CD4-positive, alpha-beta T cell treated with Interleukin-15 for 1 hour (primary cell): Measurements from ENCODE around the gene NLE1.
"Not testable (repeated sequence)": the region's sequence is repeated elsewhere in the genome, so short reads cannot be mapped to it uniquely, and the experiment has no call there.

Experiments used
- DNase-seq: peaks from one replicate; pipeline ENCODE4 v3.0.0-alpha.2; 2020

NLE1 gene

DNA sequence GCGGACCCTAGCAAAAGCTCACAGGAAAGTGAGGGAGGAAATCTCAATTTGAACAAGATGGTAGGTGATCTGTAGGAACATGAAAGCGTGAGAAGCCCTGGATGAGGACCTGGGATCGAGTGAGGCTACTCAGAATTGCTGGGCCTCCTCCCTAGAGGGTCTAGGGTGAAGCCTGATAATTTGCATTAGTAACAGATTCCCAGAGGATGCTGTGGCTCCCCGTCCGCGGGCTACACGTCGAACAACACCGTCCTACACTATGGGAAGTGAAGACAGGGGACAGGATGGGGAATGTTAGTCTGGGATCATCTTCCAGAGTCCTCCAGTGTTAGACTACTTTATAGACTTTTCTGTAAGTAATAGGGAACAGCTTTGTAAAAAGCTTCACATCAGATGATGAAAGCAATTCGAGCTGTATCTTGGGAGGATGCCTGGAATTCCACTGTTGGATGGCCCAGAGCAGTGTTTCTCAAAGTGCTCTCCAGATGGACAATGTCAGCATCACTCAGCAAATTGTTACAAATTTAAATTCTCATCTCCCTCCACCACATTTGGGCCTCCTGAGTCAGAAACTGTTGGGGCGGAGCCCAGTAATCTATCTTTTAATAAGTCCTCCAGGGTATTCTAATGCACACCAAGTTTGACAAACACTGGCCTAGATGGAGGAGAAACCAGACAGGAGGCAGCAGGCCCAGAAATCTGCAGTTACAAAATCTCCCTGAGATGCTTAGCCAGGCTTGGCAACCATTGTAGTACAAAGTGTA is 14.2 kb downstream of the NLE1 start:
- no peak for DNase-seq

DNA sequence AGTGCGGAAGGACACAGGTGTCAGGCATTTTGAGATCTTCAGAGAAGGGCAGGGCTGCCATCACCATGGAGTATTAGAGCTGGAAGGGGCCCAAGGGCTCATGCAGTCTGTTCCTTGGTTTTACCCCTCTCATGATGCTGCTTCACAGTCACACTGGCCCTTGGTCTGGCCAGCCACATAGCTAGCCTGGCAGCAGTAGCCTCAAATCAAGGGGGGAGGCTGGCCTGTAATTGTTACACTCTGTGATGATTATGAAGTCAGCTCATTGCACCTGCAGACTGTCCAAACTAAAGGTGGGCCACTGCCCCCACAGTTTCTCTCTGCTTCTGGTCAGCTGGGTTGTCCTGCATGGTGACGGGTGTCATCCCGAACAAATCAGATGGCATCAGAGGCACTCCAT is 20.8 kb downstream of the NLE1 start, which contains the start of gene FNDC8:
Gene FNDC8, plus strand, starts transcription at position 301 of the 400 bp plus-strand sequence. Its CDS starts 79 bp downstream, at position 380.
- no peak for DNase-seq

DNA sequence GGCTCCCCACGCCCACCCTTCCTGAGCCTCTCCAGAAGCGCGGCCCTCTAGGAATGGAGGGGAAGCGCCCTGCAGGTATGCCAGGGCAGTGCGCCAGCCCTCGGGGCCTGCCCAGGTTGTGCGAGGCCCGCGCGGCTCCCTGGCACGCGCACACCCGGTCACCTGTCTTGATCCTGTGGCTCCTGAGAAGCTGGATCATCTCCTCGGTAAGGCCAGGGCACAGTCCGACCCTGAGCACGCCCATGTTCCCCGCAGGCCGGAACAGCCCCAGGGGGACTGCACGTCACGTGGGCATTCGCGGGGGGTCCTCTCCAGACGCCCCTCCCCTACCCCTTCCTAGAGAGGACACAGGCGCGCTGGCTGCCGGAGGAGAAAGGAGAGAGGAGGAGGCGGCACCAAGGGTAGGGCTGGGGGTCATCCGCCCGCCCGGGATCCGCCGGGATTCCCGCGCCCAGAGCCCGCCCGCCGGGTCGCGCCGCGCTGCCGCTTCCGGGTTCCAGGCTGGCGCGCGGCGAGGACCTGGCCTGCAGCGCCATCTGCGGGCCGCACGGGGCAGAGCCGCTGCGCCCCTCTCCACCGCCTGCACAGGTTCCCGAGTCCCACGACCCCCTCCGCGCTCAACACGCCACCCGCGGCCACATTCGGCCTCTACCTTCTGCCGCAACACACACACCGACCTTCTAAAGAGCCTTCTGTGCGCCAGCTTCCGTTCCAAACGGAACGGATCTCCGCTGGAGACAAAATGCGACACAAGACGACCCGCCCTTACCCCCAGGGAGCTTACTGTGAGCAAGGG is 22.5 kb downstream of the NLE1 start, which contains the start of gene RAD51D:
Gene RAD51D, minus strand, starts transcription at position 491 of the 796 bp plus-strand sequence. Its CDS starts 247 bp downstream, at position 244.
- peak; percentile 80 for DNase-seq

DNA sequence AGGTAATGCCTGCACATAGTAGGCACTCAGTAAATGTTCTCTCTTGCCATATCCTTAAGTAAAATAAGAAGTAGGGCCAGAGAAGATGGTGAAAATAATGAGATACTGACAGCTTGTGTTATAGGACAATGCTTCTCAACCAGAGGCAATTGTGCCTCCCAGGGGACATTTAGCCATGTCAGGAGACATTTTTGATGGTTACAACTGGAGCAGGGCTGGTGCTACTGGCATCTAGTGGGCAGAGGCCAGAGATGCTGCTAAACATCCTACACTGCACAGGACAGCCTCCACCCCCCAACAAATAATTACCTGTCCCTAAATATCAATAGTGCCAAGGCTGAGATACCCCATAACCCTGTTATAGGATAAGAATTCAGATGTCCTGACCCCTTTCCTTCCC is 24.1 kb downstream of the NLE1 start:
- DNase-seq: no peak

DNA sequence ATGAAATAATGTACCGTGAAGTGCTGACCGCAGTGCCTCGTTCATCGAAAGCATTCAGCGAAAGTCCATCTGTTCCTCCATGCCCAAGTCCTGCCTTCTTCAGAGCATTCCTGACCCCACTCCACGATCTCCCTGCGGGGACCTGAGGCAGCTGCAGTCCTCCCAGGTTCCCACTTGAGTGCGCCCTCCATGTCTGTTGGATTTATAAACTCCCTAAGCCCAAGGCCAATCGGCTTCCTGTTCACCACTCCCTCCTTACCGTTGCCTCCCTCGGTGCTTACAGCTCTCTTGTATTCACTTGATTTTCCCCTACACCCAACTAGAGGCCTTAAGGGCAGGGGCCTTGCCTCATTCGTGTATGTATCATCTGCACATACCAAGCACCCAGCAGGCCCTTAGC is 25.3 kb downstream of the NLE1 start:
- no peak for DNase-seq

DNA sequence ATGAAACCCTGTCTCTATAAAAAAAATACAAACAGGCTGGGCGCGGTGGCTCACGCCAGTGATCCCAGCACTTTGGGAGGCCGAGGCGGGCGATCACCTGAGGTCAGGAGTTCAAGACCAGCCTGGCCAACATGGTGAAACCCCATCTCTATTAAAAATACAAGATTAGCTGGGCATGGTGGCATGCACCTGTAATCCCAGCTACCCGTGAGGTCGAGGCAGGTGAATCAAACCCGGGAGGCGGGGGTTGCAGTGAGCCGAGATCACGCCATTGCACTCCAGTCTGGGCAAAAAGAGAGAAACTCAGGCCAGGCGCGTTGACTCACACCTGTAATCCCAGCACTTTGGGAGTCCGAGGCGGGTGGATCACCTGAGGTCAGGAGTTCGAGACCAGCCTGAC is 31.3 kb downstream of the NLE1 start:
- not testable (repeated sequence) for DNase-seq

DNA sequence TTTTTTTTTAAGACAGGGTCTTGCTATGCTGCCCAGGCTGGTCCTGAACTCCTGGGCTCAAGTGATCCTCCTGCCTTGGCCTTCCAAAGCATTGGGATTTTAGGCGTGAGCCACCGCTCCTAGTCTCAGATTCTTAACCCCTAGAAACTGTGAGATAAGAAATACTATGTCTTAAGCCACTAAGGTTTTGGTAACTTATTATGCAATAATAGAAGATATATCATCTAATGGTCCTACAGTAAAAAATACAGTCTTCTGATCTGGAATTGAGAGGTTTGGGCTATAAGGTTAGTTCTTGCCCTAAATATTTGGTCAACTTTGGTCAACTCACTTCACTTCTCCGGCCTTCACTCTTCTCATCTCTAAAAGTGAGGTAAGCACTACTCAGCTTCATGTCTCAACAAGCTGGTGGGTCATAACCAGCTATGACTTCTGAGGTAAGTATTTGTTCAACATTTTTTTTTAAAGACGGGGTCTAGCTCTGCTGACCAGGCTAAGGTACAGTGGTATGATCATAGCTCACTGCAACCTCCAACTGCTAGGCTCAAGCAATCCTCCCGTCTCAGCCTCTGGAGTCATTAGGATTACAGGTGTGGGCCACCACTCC is 37.2 kb downstream of the NLE1 start:
- DNase-seq: no peak

DNA sequence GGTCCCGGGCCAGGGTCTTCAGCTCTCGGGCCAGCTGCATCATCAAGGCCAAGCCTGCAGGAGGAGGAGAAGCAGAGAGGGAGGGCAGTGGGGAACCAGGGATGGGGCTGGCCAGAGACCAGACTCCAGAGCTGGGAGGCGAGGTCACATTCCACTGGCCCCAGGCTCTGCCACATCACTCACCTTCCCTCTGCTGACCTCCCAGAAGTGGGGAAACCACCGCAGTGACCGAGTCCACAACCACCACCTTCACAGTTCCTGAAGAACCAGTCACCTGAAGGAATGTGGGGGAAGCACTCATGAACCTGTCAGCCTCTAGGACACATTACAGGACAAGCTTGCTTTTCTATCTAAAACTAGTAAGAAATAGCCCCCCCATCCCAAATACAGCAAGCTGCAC is 38.8 kb downstream of the NLE1 start:
- DNase-seq: no peak

DNA sequence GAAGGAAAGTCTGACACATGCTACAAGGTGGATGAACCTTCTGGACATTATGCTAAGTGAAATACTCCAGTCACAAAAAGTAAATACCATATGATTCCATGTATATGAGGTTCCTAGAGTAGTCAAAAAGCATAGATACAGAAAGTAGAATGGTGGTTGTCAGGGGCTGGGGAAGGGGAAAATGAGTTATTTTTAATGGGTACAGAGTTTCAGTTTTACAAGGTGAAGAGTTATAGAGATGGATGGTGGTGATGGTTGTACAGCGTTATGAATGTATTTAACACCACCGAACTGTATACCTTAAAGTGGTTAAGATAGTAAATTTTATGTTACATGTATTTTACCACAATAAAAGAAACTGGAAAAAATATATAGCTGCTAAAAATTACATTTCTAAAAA is 40.4 kb downstream of the NLE1 start:
- no peak for DNase-seq

DNA sequence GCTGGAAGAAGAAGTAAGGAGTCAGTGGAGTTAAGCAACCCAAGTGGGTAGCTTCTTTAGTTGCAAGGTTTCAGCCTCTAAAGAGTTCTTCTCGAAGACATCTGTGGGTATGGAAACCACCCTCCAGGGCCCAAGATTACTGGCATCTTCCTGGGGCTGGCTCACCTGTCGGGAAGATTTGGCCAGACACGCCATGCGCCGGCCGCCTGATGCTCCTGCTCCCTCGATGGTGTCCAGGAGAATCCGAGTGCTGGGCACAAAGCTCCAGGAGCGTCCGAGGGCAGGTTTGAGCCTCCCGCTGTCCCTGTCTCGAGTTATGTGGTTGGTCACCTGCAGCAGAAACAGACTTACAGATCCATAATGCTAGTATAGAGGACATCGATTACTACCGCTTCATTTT is 41.1 kb downstream of the NLE1 start:
- DNase-seq: no peak

DNA sequence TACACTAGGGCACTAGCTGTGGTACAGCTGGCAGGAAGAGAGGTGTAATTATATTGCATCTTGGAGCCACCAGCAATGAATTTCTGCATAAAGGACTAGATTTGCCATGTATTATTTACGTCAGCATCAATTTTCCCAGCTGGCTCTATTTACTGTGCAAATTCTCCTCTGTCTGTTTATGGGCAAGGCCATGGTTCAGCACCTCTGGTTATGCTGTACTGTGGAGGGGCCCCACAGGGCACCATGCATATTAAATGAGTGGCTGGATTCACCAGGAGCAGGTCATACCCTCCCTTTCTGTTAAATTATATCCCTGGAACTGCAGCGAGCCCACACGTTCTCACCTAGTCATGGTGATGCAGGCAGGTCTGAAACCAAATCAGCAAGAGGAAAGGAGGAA is 42.2 kb downstream of the NLE1 start:
- no peak for DNase-seq

DNA sequence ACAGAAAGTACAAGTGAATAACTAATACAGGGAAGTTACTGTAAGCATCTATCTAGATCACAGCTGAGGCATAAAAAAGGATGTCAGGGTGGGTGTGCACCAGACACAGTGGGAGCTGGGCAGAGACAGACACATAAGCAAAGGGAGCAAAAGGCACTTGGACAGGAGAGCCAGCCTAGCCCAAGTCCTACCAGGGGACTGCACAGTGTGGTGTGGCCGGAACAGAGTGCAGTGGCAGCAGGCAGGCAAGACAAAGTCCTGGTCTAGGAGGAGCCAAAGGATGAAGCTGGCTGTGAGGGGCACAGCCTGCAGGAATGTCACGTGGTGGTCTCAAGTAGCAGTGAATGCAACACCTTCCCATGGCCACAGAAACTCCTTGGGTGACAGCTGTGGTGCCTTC is 44.3 kb downstream of the NLE1 start:
- no peak for DNase-seq

DNA sequence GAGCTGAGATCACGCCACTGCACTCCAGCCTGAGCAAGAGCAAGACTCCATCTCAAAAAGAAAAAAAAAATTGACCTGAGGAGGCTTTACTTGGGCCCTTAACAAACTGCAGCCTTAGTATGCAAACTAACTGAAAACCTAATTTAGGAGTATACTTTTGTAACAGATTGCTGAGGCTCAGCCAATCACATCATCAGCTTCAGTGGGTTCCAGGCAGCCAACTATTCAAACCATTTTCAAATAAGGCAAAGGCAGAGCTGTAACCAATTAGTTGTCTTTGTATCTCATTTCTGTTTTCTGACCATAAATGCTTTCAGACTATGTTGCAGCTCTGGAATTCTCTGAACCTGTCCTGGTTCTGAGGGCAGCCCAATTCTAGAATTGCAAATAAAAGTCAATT is 46.4 kb downstream of the NLE1 start:
- DNase-seq: no peak

DNA sequence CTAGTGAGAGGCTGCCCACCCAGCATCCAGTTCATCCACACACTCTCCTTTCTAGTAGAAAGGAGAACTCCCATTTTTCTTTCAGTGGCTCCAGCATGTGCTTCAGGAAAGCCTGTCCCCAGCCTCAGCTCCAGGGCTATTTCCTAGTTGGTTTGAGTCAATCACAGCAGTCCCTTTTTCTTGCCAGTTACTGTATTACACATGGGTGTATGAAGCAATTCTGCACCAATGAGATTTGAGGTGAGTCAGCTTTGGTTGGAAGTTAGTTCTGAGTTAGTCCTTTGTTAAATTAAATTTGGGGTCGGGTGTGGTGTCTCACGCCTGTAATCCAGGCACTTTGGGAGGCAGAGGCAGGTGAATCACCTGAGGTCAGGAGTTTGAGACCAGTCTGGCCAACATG is 47.2 kb downstream of the NLE1 start:
- no peak for DNase-seq

DNA sequence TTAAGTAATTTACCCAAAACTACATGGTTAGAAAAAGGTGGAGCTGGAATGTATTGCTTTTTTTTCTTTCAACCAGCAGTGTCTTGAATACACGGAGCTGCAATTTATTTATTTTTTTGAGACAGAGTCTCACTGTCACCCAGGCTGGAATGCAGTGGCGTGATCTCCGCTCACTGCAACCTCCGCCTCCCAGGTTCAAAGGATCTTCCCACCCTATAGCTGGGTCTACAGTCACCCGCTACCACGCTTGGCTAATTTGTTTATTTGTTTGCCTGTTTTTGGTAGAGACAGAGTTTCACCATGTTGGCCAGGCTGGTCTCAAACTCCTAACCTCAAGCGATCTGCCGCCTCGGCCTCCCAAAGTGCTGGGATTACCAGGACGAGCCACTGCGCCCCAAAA is 51.4 kb downstream of the NLE1 start:
- DNase-seq: not testable (repeated sequence)

DNA sequence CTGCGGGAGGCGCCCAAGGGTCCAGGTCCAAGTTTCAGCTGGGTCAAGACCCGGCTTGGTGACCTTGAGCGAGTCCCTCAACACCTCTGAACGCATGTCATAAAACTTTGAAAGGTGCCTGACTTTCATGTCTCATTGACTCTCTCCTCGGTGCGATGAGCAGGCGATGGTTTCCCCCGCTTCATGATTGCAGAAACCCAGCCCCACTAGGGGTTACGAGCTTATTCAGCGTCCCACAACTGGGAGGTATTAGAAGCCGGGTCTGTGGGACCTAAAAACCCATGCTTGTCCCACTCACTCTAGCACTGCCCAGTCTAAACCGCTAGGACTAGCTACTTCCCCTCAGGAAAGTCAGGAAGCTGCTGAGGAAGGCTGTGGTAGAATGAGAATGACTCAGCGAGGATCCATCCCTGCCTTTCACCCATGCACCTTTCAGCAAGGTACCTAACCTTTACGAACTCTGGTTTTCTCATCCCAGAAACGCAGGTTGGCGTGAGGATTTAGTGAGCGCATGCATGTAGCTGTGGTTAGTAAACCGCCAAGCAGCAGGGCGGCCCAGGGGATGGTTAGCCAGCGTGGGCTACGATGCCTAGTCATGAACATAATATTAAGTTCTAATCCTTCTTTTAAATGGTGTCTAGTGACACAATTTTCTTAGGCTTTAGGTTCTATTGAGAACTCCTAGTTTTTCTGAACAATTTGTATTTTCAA is 52.4 kb downstream of the NLE1 start:
- DNase-seq: peak; percentile 48

DNA sequence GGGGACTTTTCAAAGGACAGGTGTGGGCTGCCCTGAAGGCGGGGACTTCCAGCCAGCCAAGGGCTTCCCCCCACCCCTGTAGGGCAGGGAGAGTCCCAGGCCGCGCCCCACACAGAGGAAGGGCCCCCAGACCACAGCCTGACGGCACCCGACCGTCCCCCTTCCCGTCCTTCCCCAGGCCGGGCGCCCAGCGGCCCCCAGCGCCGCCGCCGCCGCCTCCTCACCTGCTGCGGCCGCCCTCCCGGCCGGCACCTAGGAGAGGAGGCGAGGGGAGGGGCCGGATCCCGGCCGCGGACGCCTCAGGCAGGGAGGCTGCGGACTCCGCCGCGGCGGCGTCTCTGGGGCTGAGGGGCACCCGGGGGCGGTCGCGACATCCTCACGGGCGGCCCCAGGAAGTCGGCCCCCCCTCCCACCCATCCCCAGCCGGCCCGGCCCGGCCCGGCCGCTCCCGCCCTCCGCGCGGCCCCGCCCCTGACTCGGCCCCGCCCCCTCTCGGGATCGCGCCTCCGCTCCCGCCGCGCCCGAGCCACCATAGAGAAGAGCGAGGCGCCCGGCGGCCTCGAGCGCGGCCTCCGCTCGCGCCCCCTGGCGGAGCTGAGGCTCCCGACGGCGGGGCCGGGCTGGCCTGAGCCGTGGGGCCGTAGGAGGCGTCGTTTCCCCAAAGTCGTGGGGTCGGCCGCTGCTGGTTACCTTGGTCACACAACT is 53.1 kb downstream of the NLE1 start:
- peak; percentile 91 for DNase-seq

DNA sequence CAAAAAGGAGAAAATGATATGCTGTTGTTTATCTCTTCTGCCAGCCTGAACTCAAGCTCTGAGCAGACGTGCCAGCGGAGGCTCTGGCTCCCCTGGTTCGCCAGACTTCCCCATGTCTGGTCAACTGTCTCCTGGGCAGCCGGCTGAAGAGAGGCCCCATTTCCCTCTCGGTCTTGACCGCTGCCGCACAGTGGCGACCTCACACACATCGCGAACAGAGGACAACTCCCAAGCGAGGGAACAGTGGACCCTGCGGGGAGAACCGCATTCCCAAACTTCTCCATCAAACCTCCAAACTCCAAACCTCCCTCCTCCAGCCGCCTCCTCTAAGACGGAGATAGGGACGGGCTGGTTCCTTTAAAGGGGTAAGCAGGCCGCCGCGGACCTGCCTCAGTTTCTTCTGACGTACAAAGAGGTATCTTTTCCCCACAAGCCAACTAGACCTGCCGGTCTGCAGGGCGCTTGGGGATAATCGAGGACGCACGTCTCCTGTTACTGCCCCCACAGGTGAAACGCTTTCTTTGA is 53.7 kb downstream of the NLE1 start:
- DNase-seq: peak; percentile 40

DNA sequence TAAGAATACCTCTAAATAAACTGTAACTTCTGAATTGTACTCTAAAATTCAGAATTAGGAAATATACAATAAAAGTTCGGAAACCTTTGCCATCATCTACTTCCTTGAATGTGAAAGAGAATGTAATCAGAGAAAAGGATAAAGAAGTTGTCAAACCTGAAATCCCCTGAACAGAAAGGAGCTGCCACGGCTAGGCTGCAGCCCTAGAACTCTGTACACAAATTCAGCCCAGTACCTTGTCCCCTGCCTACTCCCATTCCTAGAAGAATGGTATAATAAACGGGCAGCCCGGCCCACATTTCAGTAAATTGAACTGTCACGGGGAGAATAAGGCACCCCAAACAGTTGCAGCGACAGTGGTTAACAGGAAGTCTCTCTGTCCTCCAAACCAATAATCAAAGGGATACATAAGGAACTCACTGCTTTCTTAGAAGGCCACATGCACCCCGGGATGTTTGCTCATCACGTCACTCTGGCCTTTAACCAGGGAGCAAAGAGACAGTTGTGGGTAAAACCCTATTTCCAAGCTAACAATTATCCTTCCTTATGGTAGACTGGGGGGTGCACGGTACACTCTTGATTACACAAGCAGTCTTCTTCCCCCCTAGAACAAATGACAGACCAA is 54.3 kb downstream of the NLE1 start:
- peak; percentile 35 for DNase-seq

DNA sequence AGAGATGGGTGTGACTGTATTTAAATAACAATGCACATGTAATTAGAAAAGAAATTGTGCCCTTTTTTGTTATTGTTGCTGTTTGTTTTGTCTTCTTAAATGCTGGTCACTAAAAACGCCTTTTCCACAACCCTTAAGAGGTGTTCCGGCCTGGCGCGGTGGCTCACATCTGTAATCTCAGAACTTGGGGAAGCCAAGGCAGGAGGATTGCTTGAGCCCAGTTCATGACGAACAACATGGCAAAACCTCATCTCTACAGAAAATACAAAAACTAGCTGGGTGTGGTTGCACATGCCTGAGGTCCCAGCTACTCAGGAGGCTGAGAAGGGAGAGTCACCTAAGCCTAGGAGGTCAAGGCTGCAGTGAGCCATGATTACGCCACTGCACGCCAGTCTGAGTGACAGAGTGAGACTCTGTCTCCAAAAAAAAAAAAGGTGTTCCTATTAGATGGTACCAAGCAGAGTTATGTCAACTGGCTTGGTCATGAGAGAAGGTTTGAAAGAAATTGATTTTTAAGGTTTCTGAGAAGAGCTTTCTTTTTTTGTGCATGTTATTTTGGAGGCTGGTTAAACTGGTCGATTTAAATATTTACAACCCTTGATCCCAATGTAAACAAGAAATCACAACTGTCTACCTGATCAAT is 55.1 kb downstream of the NLE1 start:
- no peak for DNase-seq

DNA sequence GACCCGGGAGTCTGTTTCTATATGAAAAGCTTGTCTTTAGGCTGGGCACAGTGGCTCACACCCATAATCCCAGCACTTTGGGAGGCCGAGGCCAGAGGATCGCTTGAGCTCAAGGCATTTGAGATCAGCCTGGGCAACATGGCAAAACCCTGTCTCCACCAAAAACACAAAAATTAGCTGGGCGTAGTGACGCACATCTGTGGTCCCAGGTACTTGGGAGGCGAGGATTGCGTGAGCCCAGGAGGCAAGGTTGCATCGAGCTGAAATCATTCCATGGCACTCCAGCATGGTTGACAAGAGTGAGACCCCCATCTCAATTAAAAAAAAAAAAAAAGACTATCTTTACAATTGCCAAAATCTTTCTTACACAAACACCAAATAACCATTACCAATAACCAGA is 55.9 kb downstream of the NLE1 start:
- no peak for DNase-seq
